Chondrocyte (in vitro differentiated cells): ENCODE results near the gene NASP. TPM values are rescaled to one million over a fixed set of nuclear protein-coding genes. Genes with fewer than 3 reads are reported as not detected.

Experiments used
- DNase-seq: peaks from one replicate; pipeline ENCODE4 v3.0.0; 2021; ENCODE audit warnings: mixed read lengths, low spot score
- H3K27ac Mint-ChIP-seq: one replicate; pipeline ENCODE4 v1.8.0; 2021; ENCODE audit warnings: mild to moderate bottlenecking, moderate library complexity, mixed read lengths; ENCODE audit not compliant: unreplicated experiment
- H3K27me3 Mint-ChIP-seq: 2 replicates; pipeline ENCODE4 v1.8.0; 2021; ENCODE audit warnings: low read depth, mixed read lengths
- H3K36me3 Mint-ChIP-seq: 2 replicates; pipeline ENCODE4 v1.8.0; 2021; ENCODE audit warnings: low read depth, mixed read lengths
- H3K4me1 Mint-ChIP-seq: 2 replicates; pipeline ENCODE4 v1.8.0; 2021; ENCODE audit warnings: low read depth, mild to moderate bottlenecking, mixed read lengths
- H3K4me3 Mint-ChIP-seq: one replicate; pipeline ENCODE4 v1.8.0; 2021; ENCODE audit warnings: mild to moderate bottlenecking, moderate library complexity, mixed read lengths; ENCODE audit not compliant: unreplicated experiment
- H3K9me3 Mint-ChIP-seq: 2 replicates; pipeline ENCODE4 v1.8.0; 2021; ENCODE audit warnings: low read depth, mixed read lengths
- CTCF ChIP-seq: fragments of 200-600 bp; sonication (generic); IDR thresholded peaks from 2 replicates; pipeline ENCODE4 v1.5.0; 2021; ENCODE audit warnings: antibody characterized with exemption, mild to moderate bottlenecking, moderate library complexity
- total RNA-seq: library from RNA; stranded (reverse); gene quantifications from 3 replicates; pipeline ENCODE4 v1.2.1, GENCODE V29; 2021

Gene NASP
- total RNA-seq, 1 donor from 2014 or later = 42.3 TPM

GRCh38 chr1:45629035-45629434 is 45.2 kb downstream of the NASP start:
- peaks cover 34% of the 10 kb centered on the region for H3K36me3 Mint-ChIP-seq
- no peaks in the 10 kb centered on the region for H3K9me3 Mint-ChIP-seq
- no peak overlapping the region for H3K4me3 Mint-ChIP-seq
- no peak overlapping the region for H3K27ac Mint-ChIP-seq
- H3K27me3 Mint-ChIP-seq = no peaks in the 10 kb centered on the region
- no peak for TF ChIP-seq CTCF
- no peaks in the 10 kb centered on the region for H3K4me1 Mint-ChIP-seq
- DNase-seq = no peak

DNA sequence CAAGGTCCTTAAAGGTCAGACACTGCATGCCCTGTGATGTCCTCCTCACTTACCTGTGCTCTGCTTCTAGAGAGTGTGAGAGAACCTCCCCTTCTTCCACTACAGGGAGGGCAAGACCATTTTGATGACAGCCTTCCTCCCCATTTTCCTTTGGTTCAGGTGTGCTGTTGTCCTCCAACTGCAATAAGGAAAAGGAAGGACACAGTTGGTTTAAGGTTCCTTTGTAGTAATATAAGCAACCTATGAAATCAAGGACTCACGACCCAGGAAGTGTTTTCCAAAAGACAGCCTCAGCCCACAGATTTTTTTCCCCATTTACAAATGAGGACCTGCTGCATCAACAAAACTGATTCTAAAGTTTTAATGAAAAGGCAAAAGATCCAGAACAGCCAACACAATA is 46.6 kb downstream of the NASP start:
- Mint-ChIP-seq H3K9me3 (no peaks in the 10 kb centered on the region), H3K27me3 (no peaks in the 10 kb centered on the region), H3K4me1 (no peaks in the 10 kb centered on the region), H3K27ac (no peak overlapping the region), H3K36me3 (peaks cover 37% of the 10 kb centered on the region), H3K4me3 (no peak overlapping the region)
- DNase-seq = no peak
- TF ChIP-seq CTCF = no peak

- Mint-ChIP-seq H3K27ac (no peak overlapping the region), H3K4me1 (no peaks in the 10 kb centered on the region), H3K36me3 (peaks cover 29% of the 10 kb centered on the region), H3K9me3 (no peaks in the 10 kb centered on the region), H3K27me3 (no peaks in the 10 kb centered on the region), H3K4me3 (no peak overlapping the region)
- no peak for DNase-seq
- TF ChIP-seq CTCF = no peak
These were observed 51.4 kb downstream of the NASP start for GRCh38 chr1:45635211-45635610.

DNA sequence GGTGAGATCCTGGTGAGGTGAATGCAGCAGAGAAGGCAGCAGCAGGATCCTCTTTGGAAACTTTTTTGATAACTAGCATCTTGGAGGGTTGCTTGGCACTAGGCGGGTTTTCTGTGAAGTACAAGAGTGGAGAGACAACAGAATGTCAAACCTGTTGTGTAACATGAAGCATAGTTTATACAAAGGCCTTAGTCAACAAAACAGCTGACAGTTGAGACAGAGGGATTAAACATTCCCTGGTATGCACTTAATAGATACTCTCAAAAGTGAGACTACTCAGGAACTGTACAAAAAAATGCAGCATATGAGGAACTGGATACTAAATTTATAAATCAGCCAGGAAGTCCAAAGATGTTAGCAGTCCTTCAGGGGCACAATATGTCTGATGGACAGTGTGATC is 56.5 kb downstream of the NASP start:
- no peaks in the 10 kb centered on the region for H3K27me3 Mint-ChIP-seq
- H3K36me3 Mint-ChIP-seq = peaks cover 21% of the 10 kb centered on the region
- no peak for DNase-seq
- TF ChIP-seq CTCF = no peak
- H3K9me3 Mint-ChIP-seq = no peaks in the 10 kb centered on the region
- H3K4me3 Mint-ChIP-seq = no peak overlapping the region
- H3K27ac Mint-ChIP-seq = no peak overlapping the region
- peaks cover 4% of the 10 kb centered on the region for H3K4me1 Mint-ChIP-seq

DNA sequence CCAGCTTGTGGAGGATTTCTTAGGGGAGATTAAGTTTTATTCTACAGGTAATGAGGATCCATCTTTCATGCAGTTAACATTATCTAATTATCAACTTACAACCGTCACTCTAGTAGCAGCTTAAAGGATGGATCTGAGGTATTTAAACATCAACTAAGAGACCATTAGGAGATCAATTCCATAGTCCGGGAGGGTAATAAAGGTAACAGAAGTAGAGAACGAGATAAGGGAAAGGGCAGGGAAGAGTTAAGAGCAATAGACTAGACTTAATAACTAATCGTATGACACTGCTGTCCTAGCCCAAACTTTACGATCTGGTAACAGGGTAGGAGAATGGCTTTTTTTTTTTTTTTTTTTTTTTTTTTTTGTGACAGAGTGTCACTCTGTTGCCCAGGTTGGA is 59.5 kb downstream of the NASP start:
- Mint-ChIP-seq H3K9me3 (no peaks in the 10 kb centered on the region), H3K27me3 (no peaks in the 10 kb centered on the region), H3K36me3 (peaks cover 21% of the 10 kb centered on the region), H3K27ac (no peak overlapping the region), H3K4me3 (no peak overlapping the region), H3K4me1 (peaks cover 17% of the 10 kb centered on the region)
- no peak for TF ChIP-seq CTCF
- no peak for DNase-seq
